WTC11 (cell line): Measurements from ENCODE around the gene FOXO3. TPM values are rescaled to one million over a fixed set of nuclear protein-coding genes. Genes with fewer than 3 reads are reported as not detected.

Source experiments
- ATAC-seq: fragments of 200-7000 bp; cut with Tn5 transposase; 2 replicates; pipeline ENCODE4 v1.10.0; 2021; ENCODE audit warnings: mild to moderate bottlenecking, moderate library complexity
- CTCF ChIA-PET: fragments of 300-600 bp; sonication (Branson Sonifier 250); formaldehyde crosslinking; loops from one replicate; lab custom pipeline; 2021; ENCODE audit warnings: antibody characterized with exemption; lab: Charles Lee
- POLR2A ChIA-PET: fragments of 350-600 bp; sonication (Branson Sonifier 250); formaldehyde crosslinking; loops from one replicate; lab custom pipeline; 2021; ENCODE audit warnings: antibody characterized with exemption; lab: Charles Lee
- DNase-seq: peaks from one replicate; pipeline ENCODE4 v3.0.0; 2021; ENCODE audit warnings: low spot score
- H3K27ac Mint-ChIP-seq: 2 replicates; pipeline ENCODE4 v1.8.0; 2021; ENCODE audit warnings: mixed read lengths
- H3K27me3 Mint-ChIP-seq: 2 replicates; pipeline ENCODE4 v1.8.0; 2021; ENCODE audit warnings: low read depth, mild to moderate bottlenecking, moderate library complexity, mixed read lengths
- H3K36me3 Mint-ChIP-seq: 2 replicates; pipeline ENCODE4 v1.8.0; 2021; ENCODE audit warnings: mixed read lengths
- H3K4me1 Mint-ChIP-seq: 2 replicates; pipeline ENCODE4 v1.8.0; 2022; ENCODE audit warnings: mixed read lengths
- H3K4me3 Mint-ChIP-seq: 2 replicates; pipeline ENCODE4 v1.8.0; 2021; ENCODE audit warnings: mild to moderate bottlenecking, moderate library complexity, mixed read lengths
- H3K9me3 Mint-ChIP-seq: 2 replicates; pipeline ENCODE4 v1.8.0; 2021; ENCODE audit warnings: mixed read lengths
- ATF6 ChIP-seq: sonication (generic); formaldehyde crosslinking; IDR thresholded peaks from 2 replicates; pipeline ENCODE4 v1.8.1; 2023; ENCODE audit warnings: mild to moderate bottlenecking, missing genetic modification reagents
- CREM ChIP-seq: sonication (generic); formaldehyde crosslinking; IDR thresholded peaks from 2 replicates; pipeline ENCODE4 v1.8.1; 2022; ENCODE audit warnings: mild to moderate bottlenecking, missing genetic modification reagents, moderate library complexity
- ETV6 ChIP-seq: sonication (generic); formaldehyde crosslinking; IDR thresholded peaks from 2 replicates; pipeline ENCODE4 v1.8.1; 2022; ENCODE audit warnings: mild to moderate bottlenecking, missing genetic modification reagents
- FOXJ3 ChIP-seq: sonication (generic); formaldehyde crosslinking; IDR thresholded peaks from 2 replicates; pipeline ENCODE4 v1.9.0; 2021; ENCODE audit warnings: missing genetic modification reagents, mild to moderate bottlenecking, borderline replicate concordance
- FOXK1 ChIP-seq: sonication (generic); formaldehyde crosslinking; IDR thresholded peaks from 2 replicates; pipeline ENCODE4 v1.8.0; 2022; ENCODE audit warnings: mild to moderate bottlenecking, moderate library complexity, missing genetic modification reagents
- GRHL2 ChIP-seq: fragments of 250-450 bp; sonication (Bioruptor Pico); IDR thresholded peaks from 2 replicates; pipeline ENCODE4 v1.8.0; 2022; ENCODE audit warnings: mild to moderate bottlenecking, moderate library complexity; ENCODE audit not compliant: insufficient replicate concordance, severe bottlenecking
- HMGA2 ChIP-seq: fragments of 250-450 bp; sonication (Bioruptor Pico); IDR thresholded peaks from 2 replicates; pipeline ENCODE4 v1.4.0; 2021; ENCODE audit warnings: mild to moderate bottlenecking, moderate library complexity
- IRF2 ChIP-seq: sonication (generic); formaldehyde crosslinking; IDR thresholded peaks from 2 replicates; pipeline ENCODE4 v1.8.0; 2022; ENCODE audit warnings: low read depth, missing genetic modification reagents, borderline replicate concordance
- KAT7 ChIP-seq: sonication (generic); formaldehyde crosslinking; IDR thresholded peaks from 2 replicates; pipeline ENCODE4 v1.8.1; 2023; ENCODE audit warnings: missing genetic modification reagents, mild to moderate bottlenecking, borderline replicate concordance
- NFYB ChIP-seq: sonication (generic); formaldehyde crosslinking; conservative IDR thresholded peaks from 2 replicates; pipeline ENCODE4 v1.8.0; 2022; ENCODE audit warnings: low read depth, missing genetic modification reagents
- NR1H2 ChIP-seq: sonication (generic); formaldehyde crosslinking; IDR thresholded peaks from 2 replicates; pipeline ENCODE4 v1.9.0; 2021; ENCODE audit warnings: mild to moderate bottlenecking, moderate library complexity, missing genetic modification reagents
- PRRX2 ChIP-seq: fragments of 250-450 bp; sonication (Bioruptor Pico); IDR thresholded peaks from 2 replicates; pipeline ENCODE4 v1.8.0; 2021; ENCODE audit warnings: mild to moderate bottlenecking
- SMAD4 ChIP-seq: sonication (generic); formaldehyde crosslinking; IDR thresholded peaks from 2 replicates; pipeline ENCODE4 v1.8.0; 2022; ENCODE audit warnings: mild to moderate bottlenecking, missing genetic modification reagents
- SP1 ChIP-seq: sonication (generic); formaldehyde crosslinking; conservative IDR thresholded peaks from 2 replicates; pipeline ENCODE4 v1.8.1; 2022; ENCODE audit warnings: missing genetic modification reagents
- STAT6 ChIP-seq: sonication (generic); formaldehyde crosslinking; conservative IDR thresholded peaks from 2 replicates; pipeline ENCODE4 v1.8.1; 2023; ENCODE audit warnings: mild to moderate bottlenecking, low read depth, missing genetic modification reagents, moderate library complexity
- ZNF121 ChIP-seq: sonication (generic); formaldehyde crosslinking; IDR thresholded peaks from 2 replicates; pipeline ENCODE4 v1.8.0; 2023; ENCODE audit warnings: missing genetic modification reagents
- ZNF219 ChIP-seq: sonication (generic); formaldehyde crosslinking; IDR thresholded peaks from 2 replicates; pipeline ENCODE4 v1.8.0; 2023; ENCODE audit warnings: missing genetic modification reagents, mild to moderate bottlenecking, borderline replicate concordance
- ZNF281 ChIP-seq: sonication (generic); formaldehyde crosslinking; IDR thresholded peaks from 2 replicates; pipeline ENCODE4 v1.8.0; 2023; ENCODE audit warnings: mild to moderate bottlenecking, missing genetic modification reagents
- ZNF416 ChIP-seq: fragments of 250-450 bp; sonication (Bioruptor Pico); IDR thresholded peaks from 2 replicates; pipeline ENCODE4 v1.9.0; 2021; ENCODE audit warnings: mild to moderate bottlenecking, inconsistent platforms
- ZNF512 ChIP-seq: sonication (generic); formaldehyde crosslinking; IDR thresholded peaks from 2 replicates; pipeline ENCODE4 v1.8.1; 2022; ENCODE audit warnings: missing genetic modification reagents, borderline replicate concordance
- ZNF671 ChIP-seq: fragments of 250-450 bp; sonication (Bioruptor Pico); IDR thresholded peaks from 2 replicates; pipeline ENCODE4 v1.8.0; 2021; ENCODE audit warnings: mild to moderate bottlenecking
- total RNA-seq: library from RNA; stranded (reverse); gene quantifications from 3 replicates; pipeline ENCODE4 v1.2.3, GENCODE V29; 2021

The FOXO3 gene
- total RNA-seq, 1 experiment from 2014 or later = 15.6 TPM

GRCh38 chr6:108630050-108630714 is 69.5 kb downstream of the FOXO3 start (continued):
- TF ChIP-seq ATF6 (no peak), ZNF219 (CRISPR knock-in tag) (no peak), KAT7 (CRISPR knock-in tag) (no peak), HMGA2 (CRISPR knock-in tag) (no peak), IRF2 (CRISPR knock-in tag) (no peak)

GRCh38 chr6:108632441-108632840 is 71.7 kb downstream of the FOXO3 start:
- H3K9me3 Mint-ChIP-seq = no peaks in the 10 kb centered on the region
- no peak overlapping the region for H3K27ac Mint-ChIP-seq

GRCh38 chr6:108633436-108633835 is 72.7 kb downstream of the FOXO3 start:
- ChIA-PET POLR2A (no interaction called here), CTCF (no interaction called here)
- H3K27ac Mint-ChIP-seq = no peak overlapping the region
- H3K36me3 Mint-ChIP-seq = no peaks in the 10 kb centered on the region
- no peak for ATAC-seq
- H3K4me1 Mint-ChIP-seq = peaks cover 62% of the 10 kb centered on the region
- no peak for DNase-seq
- no peak overlapping the region for H3K4me3 Mint-ChIP-seq
- H3K9me3 Mint-ChIP-seq = no peaks in the 10 kb centered on the region
- H3K27me3 Mint-ChIP-seq = no peaks in the 10 kb centered on the region
- TF ChIP-seq CREM (CRISPR knock-in tag) (no peak), SMAD4 (no peak), ZNF281 (CRISPR knock-in tag) (no peak), SP1 (CRISPR knock-in tag) (no peak), NFYB (CRISPR knock-in tag) (no peak), ZNF512 (no peak), FOXK1 (CRISPR knock-in tag) (no peak), ZNF121 (no peak), ZNF416 (no peak), FOXJ3 (CRISPR knock-in tag) (no peak), NR1H2 (no peak), PRRX2 (CRISPR knock-in tag) (no peak), ETV6 (CRISPR knock-in tag) (no peak)

More at GRCh38 chr6:108632441-108632840, 71.7 kb downstream of the FOXO3 start:
- CTCF ChIA-PET = no interaction called here
- no peak for ATAC-seq
- TF ChIP-seq ZNF671 (no peak), GRHL2 (CRISPR knock-in tag) (no peak), STAT6 (CRISPR knock-in tag) (no peak), KAT7 (CRISPR knock-in tag) (no peak)
- TF ChIP-seq, all 79 proteins: peak for 0
- H3K36me3 Mint-ChIP-seq = no peaks in the 10 kb centered on the region
- H3K4me1 Mint-ChIP-seq = peaks cover 64% of the 10 kb centered on the region
- no peak for DNase-seq
- H3K4me3 Mint-ChIP-seq = no peak overlapping the region
- no peaks in the 10 kb centered on the region for H3K27me3 Mint-ChIP-seq
- POLR2A ChIA-PET = no interaction called here
